AG09309 (cell line): ENCODE data around the gene OGFOD3.
A peak's percentile ranks its signal among the peaks of the same experiment; 100 is the strongest.

Experiments used
- DNase-seq: peaks from one replicate; pipeline ENCODE4 v3.0.0-alpha.2; 2010; ENCODE audit warnings: low read depth
- H3K4me3 ChIP-seq: 2 replicates; pipeline ENCODE4 v1.5.1; 2011; ENCODE audit warnings: mild to moderate bottlenecking, low read depth, low read length, moderate library complexity; ENCODE audit not compliant: control insufficient read depth
- CTCF ChIP-seq: IDR thresholded peaks from 2 replicates; pipeline ENCODE4 v1.5.1; 2011; ENCODE audit warnings: mild to moderate bottlenecking, low read depth, low read length, inconsistent platforms; ENCODE audit not compliant: insufficient read depth, control insufficient read depth; ENCODE audit errors: missing control alignments

The OGFOD3 gene

GRCh38 chr17:82399601-82400101, 18.7 kb downstream of the OGFOD3 start:
- H3K4me3 ChIP-seq = no peak overlapping the region
- no peak for DNase-seq
- TF ChIP-seq CTCF = no peak

- H3K4me3 ChIP-seq = no peak overlapping the region
- TF ChIP-seq CTCF = no peak
- peak; percentile 95 for DNase-seq
These were observed 19.3 kb downstream of the OGFOD3 start for GRCh38 chr17:82399041-82399441.

GRCh38 chr17:82397449-82398335, 20.7 kb downstream of the OGFOD3 start:
- H3K4me3 ChIP-seq = no peak overlapping the region
- no peak for DNase-seq
- TF ChIP-seq CTCF = no peak

- no peak for TF ChIP-seq CTCF
- H3K4me3 ChIP-seq = no peak overlapping the region
- DNase-seq = peak; percentile 98
These were observed 21.6 kb downstream of the OGFOD3 start for GRCh38 chr17:82396601-82397435.

- no peak overlapping the region for H3K4me3 ChIP-seq
- no peak for DNase-seq
- TF ChIP-seq CTCF = no peak
These were observed 24.1 kb downstream of the OGFOD3 start for GRCh38 chr17:82394278-82394677.

- no peak overlapping the region for H3K4me3 ChIP-seq
- DNase-seq = no peak
- no peak for TF ChIP-seq CTCF
These were observed 25.4 kb downstream of the OGFOD3 start for GRCh38 chr17:82392941-82393340.
